ENCODE measurements around the gene POR. TPM values are rescaled to one million over a fixed set of nuclear protein-coding genes. Genes with fewer than 3 reads are reported as not detected.

POR gene
- total and polyA plus RNA-seq, 2 of the 13 experiments (the other 11 are each of a cell fraction or from before 2014, with no cell fraction given), result 145 to 266 TPM

DNA sequence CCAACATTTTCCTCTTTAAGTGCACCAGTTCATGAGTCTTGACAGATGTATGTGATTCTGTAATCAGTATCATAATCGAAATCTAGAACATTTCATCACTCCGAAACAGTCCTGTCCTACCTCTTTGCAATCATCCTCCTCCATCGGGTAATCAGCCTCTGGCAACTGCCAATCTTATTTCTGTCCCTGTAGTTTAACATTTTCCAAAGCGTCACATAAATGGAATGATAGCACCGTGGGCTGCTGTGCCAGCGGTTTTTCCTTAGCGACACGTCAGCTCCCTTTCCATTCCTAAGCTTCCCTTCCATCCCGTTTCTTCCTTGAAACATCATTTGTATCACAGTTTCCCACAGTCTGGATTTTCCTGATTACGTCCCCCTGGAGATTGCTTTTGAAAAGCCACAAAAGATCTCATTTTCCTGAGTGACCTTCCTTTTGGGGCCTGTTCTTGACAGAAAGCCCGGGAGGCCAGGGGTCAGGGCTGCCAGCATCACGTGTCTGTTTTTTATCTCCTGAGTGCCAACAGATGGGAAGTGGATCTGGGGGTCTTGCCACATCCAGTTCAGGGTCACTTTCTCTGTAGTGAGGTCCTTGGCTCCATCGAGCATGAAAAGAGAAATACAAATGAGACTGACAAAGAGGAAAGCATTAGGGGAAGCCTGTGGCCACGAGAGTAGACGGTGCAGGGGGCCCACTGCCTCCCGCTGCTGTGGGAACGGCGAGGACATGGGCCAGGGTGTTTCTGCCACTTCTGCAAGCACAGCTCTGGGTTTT, 47.8 kb downstream of the POR start (continued):
- TF ChIP-seq SOX5 (CRISPR knock-in tag; IDR thresholded peaks at IDR 0.05; ENCODE audit: borderline replicate concordance), result peak; percentile 69; the same call in 1 of the 2 replicates
- no peak for TF ChIP-seq ZMAT5 (CRISPR knock-in tag; IDR thresholded peaks at IDR 0.05; ENCODE audit: borderline replicate concordance, low read depth)
- TF ChIP-seq NR2F2 (IDR thresholded peaks at IDR 0.05; ENCODE audit: borderline replicate concordance, low read depth), result peak; percentile 92
- TF ChIP-seq ZBTB26 (CRISPR knock-in tag; IDR thresholded peaks at IDR 0.05; ENCODE audit: borderline replicate concordance), result no peak
- no peak for TF ChIP-seq ZNF792 (CRISPR knock-in tag; IDR thresholded peaks at IDR 0.05)
- TF ChIP-seq U2AF2 (IDR thresholded peaks at IDR 0.05; ENCODE audit: low read depth, low read length), result no peak
- TF ChIP-seq ELF3 (CRISPR knock-in tag; IDR thresholded peaks at IDR 0.05), result no peak
- no peak for TF ChIP-seq ZNF562 (CRISPR knock-in tag; IDR thresholded peaks at IDR 0.05; ENCODE audit: borderline replicate concordance)
- TF ChIP-seq, protein P1, sequence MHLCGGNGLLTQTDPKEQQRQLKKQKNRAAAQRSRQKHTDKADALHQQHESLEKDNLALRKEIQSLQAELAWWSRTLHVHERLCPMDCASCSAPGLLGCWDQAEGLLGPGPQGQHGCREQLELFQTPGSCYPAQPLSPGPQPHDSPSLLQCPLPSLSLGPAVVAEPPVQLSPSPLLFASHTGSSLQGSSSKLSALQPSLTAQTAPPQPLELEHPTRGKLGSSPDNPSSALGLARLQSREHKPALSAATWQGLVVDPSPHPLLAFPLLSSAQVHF (CRISPR knock-in tag; IDR thresholded peaks at IDR 0.05), result no peak
- no peak for TF ChIP-seq ZNF589 (CRISPR knock-in tag; conservative IDR thresholded peaks at IDR 0.05)
- peak; percentile 64 for TF ChIP-seq ZBTB33 (CRISPR knock-in tag; IDR thresholded peaks at IDR 0.05)
- TF ChIP-seq ZSCAN20 (CRISPR knock-in tag; IDR thresholded peaks at IDR 0.05; ENCODE audit: borderline replicate concordance), result no peak
- TF ChIP-seq GABPB1 (CRISPR knock-in tag; IDR thresholded peaks at IDR 0.05), result no peak
- TF ChIP-seq ZFP36 (IDR thresholded peaks at IDR 0.05; ENCODE audit: borderline replicate concordance, low read depth, low read length, partially characterized antibody), result no peak
- no peak for TF ChIP-seq HNRNPH1 (optimal IDR thresholded peaks at IDR 0.05; ENCODE audit: low read depth, low read length)
- peak; percentile 41 for TF ChIP-seq ZNF121 (CRISPR knock-in tag; IDR thresholded peaks at IDR 0.05)
- no peak for TF ChIP-seq ZNF337 (CRISPR knock-in tag; IDR thresholded peaks at IDR 0.05; ENCODE audit: borderline replicate concordance, low read depth)
- TF ChIP-seq, protein P2, sequence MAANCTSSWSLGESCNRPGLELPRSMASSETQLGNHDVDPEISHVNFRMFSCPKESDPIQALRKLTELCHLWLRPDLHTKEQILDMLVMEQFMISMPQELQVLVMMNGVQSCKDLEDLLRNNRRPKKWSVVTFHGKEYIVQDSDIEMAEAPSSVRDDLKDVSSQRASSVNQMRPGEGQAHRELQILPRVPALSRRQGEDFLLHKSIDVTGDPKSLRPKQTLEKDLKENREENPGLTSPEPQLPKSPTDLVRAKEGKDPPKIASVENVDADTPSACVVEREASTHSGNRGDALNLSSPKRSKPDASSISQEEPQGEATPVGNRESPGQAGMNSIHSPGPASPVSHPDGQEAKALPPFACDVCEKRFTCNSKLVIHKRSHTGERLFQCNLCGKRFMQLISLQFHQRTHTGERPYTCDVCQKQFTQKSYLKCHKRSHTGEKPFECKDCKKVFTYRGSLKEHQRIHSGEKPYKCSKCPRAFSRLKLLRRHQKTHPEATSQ (CRISPR knock-in tag; IDR thresholded peaks at IDR 0.05; ENCODE audit: borderline replicate concordance), result no peak; the same call in 1 of the 2 replicates
- no peak for TF ChIP-seq NFRKB (IDR thresholded peaks at IDR 0.05)
- TF ChIP-seq CC2D1A (CRISPR knock-in tag; IDR thresholded peaks at IDR 0.05), result no peak
- TF ChIP-seq ZNF160 (CRISPR knock-in tag; IDR thresholded peaks at IDR 0.05), result no peak
- no peak for TF ChIP-seq ZNF441 (CRISPR knock-in tag; IDR thresholded peaks at IDR 0.05; ENCODE audit: borderline replicate concordance)
- TF ChIP-seq ZNF639 (CRISPR knock-in tag; conservative IDR thresholded peaks at IDR 0.05), result no peak
